ENCODE measurements around the gene CHST15.

GRCh38 chr10:124007102-124007772, 86.2 kb downstream of the CHST15 start:
- TF ChIP-seq ZNF274 (IDR thresholded peaks at IDR 0.05; ENCODE audit: borderline replicate concordance, extremely low read depth, low read length), result no peak
- TF ChIP-seq CTCF (IDR thresholded peaks at IDR 0.05; ENCODE audit: control extremely low read depth in 1 of 3, insufficient read depth in 1 of 3, low read depth in 1 of 3, low read length in 3 of 3), result no peak
- no peak for TF ChIP-seq CREB1 (IDR thresholded peaks at IDR 0.05)
- TF ChIP-seq POLR2A (IDR thresholded peaks at IDR 0.05; ENCODE audit: control extremely low read depth in 1 of 2, low read depth in 2 of 2, low read length in 2 of 2), result no peak
- TF ChIP-seq GABPA (IDR thresholded peaks at IDR 0.05; ENCODE audit: borderline replicate concordance, insufficient read depth, low read length), result no peak
- TF ChIP-seq EP300 (IDR thresholded peaks at IDR 0.05; ENCODE audit: borderline replicate concordance in 1 of 2, low read depth in 2 of 2, low read length in 2 of 2), result no peak
- no peak for TF ChIP-seq YY1 (IDR thresholded peaks at IDR 0.05; ENCODE audit: low read depth, low read length)
- no peak for TF ChIP-seq POLR2AphosphoS5 (IDR thresholded peaks at IDR 0.05; ENCODE audit: low read depth, low read length)
- TF ChIP-seq NRF1 (IDR thresholded peaks at IDR 0.05; ENCODE audit: low read depth, low read length), result no peak
- no peak for TF ChIP-seq CBX5 (IDR thresholded peaks at IDR 0.05; ENCODE audit: low read depth, low read length)
